K562 (cell line): Measurements from ENCODE around the gene ILF3. TPM values are rescaled to one million over a fixed set of nuclear protein-coding genes. Genes with fewer than 3 reads are reported as not detected.

Experiments used
- ATAC-seq: fragments of 200-7000 bp; cut with Tn5 transposase; 3 replicates; pipeline ENCODE4 v1.9.1; 2020; ENCODE audit warnings: moderate library complexity
- BruUV-seq: library from RNA; stranded (reverse); fragments of 400-500 nt; replicated peaks from 2 replicates; lab custom pipeline; 2021; lab: Mats Ljungman, UMichigan
- CTCF ChIA-PET: fragments of 300-600 bp; formaldehyde crosslinking; extraction: SDS; loops from one replicate; lab custom pipeline; 2021; ENCODE audit warnings: low intra/inter-chr PET ratio; lab: Yijun Ruan, JAX
- POLR2A ChIA-PET: fragments of 300-600, 350-650 bp; sonication (Branson Sonifier 250); formaldehyde crosslinking; extraction: SDS; loops from one replicate; lab custom pipeline; 2021; ENCODE audit warnings: antibody characterized with exemption, inconsistent platforms; lab: Yijun Ruan, JAX
- DNase-seq, 4 experiments: peaks; one replicate each; pipeline versions ENCODE4 v3.0.0 to v3.0.0-alpha.2; 2011 to 2018; ENCODE audit warnings: low spot score in 3 of 4, mixed read lengths in 3 of 4; ENCODE audit errors: extremely low read depth in 1 of 4
- FAIRE-seq: peaks from 2 replicates; lab custom pipeline; 2011; peaks lifted over from hg19 to GRCh38; lab: Jason Lieb, UNC
- H2AFZ ChIP-seq: 2 replicates; pipeline ENCODE4 v1.6.0; 2011; ENCODE audit warnings: low read depth, low read length, control low read depth, inconsistent platforms
- H3K27ac ChIP-seq: fragments of 200-600 bp; 3 replicates; pipeline ENCODE4 v1.8.0; 2011; ENCODE audit warnings: low read depth, mild to moderate bottlenecking, control low read depth, inconsistent platforms, low read length, moderate library complexity, mixed read lengths; ENCODE audit errors: extremely low read depth
- H3K27me3 ChIP-seq, 2 experiments: fragments of 300-600 bp in 1 of 2; 2 replicates in 1 of 2; 3 replicates in 1 of 2; pipeline versions ENCODE4 v1.6.0 to v1.8.0; 2011; ENCODE audit warnings: inconsistent platforms in 2 of 2, low read length in 2 of 2, mild to moderate bottlenecking in 1 of 2, mixed read lengths in 1 of 2, moderate library complexity in 1 of 2; ENCODE audit not compliant: control insufficient read depth in 2 of 2, insufficient read depth in 2 of 2
- H3K36me3 ChIP-seq: fragments of 300-600 bp; 3 replicates; pipeline ENCODE4 v1.8.0; 2011; ENCODE audit warnings: mild to moderate bottlenecking, low read length, inconsistent platforms; ENCODE audit not compliant: control insufficient read depth, insufficient read depth
- H3K4me1 ChIP-seq, 2 experiments: fragments of 200-600 bp in 1 of 2; replicated peaks in 1 of 2; 2 replicates in 1 of 2; 3 replicates in 1 of 2; pipeline versions ENCODE4 v1.5.1 to v1.8.0; 2011; ENCODE audit warnings: inconsistent platforms in 2 of 2, low read length in 2 of 2, mild to moderate bottlenecking in 1 of 2, mixed read lengths in 1 of 2, moderate library complexity in 1 of 2; ENCODE audit not compliant: control insufficient read depth in 2 of 2, insufficient read depth in 2 of 2
- H3K4me2 ChIP-seq: 2 replicates; pipeline ENCODE4 v1.6.1; 2011; ENCODE audit warnings: low read length, control low read depth, inconsistent platforms, mixed read lengths; ENCODE audit not compliant: insufficient read depth
- H3K4me3 ChIP-seq: fragments of 200-600 bp; sonication (generic), shearing (Covaris generic); 2 replicates; pipeline ENCODE4 v1.5.1; 2016; ENCODE audit warnings: control low read depth, inconsistent platforms
- H3K79me2 ChIP-seq: fragments of 200-600 bp; 3 replicates; pipeline ENCODE4 v1.8.0; 2011; ENCODE audit warnings: low read length, inconsistent platforms; ENCODE audit not compliant: control insufficient read depth, insufficient read depth
- H3K9ac ChIP-seq, 2 experiments: 2 replicates each; pipeline versions ENCODE4 v1.6.0 to v1.6.1; 2011; ENCODE audit warnings: low read depth in 2 of 2, low read length in 2 of 2, control low read depth in 1 of 2, inconsistent platforms in 1 of 2, mild to moderate bottlenecking in 1 of 2, mixed read lengths in 1 of 2; ENCODE audit not compliant: insufficient read depth in 1 of 2
- H3K9me1 ChIP-seq: one replicate; pipeline ENCODE4 v1.6.0; 2011; ENCODE audit warnings: inconsistent platforms, mild to moderate bottlenecking, low read length, moderate library complexity; ENCODE audit not compliant: control insufficient read depth, insufficient read depth
- H3K9me3 ChIP-seq: replicated peaks from 2 replicates; pipeline ENCODE4 v1.5.1; 2011; ENCODE audit warnings: low read depth, low read length, inconsistent platforms; ENCODE audit not compliant: control insufficient read depth, insufficient read depth
- H4K20me1 ChIP-seq: replicated peaks from 2 replicates; pipeline ENCODE4 v1.6.1; 2011; ENCODE audit warnings: low read length, inconsistent platforms, mixed read lengths; ENCODE audit not compliant: control insufficient read depth, insufficient read depth
- POLR2G ChIP-seq: fragments of 200-400 bp; formaldehyde crosslinking; IDR thresholded peaks from 2 replicates; pipeline ENCODE4 v1.6.1; 2017; ENCODE audit warnings: low read depth, mild to moderate bottlenecking, antibody characterized with exemption, low read length, moderate library complexity
- PRDM10 ChIP-seq: fragments of 450-650 bp; IDR thresholded peaks from 2 replicates; pipeline ENCODE4 v1.6.1; 2018; ENCODE audit not compliant: partially characterized antibody
- WGBS: fragments of 100-300 bp; shearing (Covaris generic); methylation state at CpG from one replicate; pipeline ENCODE4 v1.1.6; 2016; ENCODE audit warnings: low coverage, mixed read lengths; ENCODE audit not compliant: insufficient coverage; ENCODE audit errors: missing lambda C conversion rate; 5-methylcytosine and 5-hydroxymethylcytosine counted together
- in situ Hi-C: fragments of 300-500 bp; cut with MboI; formaldehyde crosslinking; loops from 4 replicates; pipeline ENCODE4 v1.15.0; 2018; ENCODE audit warnings: inconsistent platforms, mixed read lengths
- intact Hi-C: fragments of 100-400 bp; cut with micrococcal nuclease; formaldehyde crosslinking; loops from 2 replicates; pipeline ENCODE4 v1.14.2; 2022
- polyA plus RNA-seq, 8 experiments: library from polyadenylated mRNA; depleted of rRNA in 4 of 8; stranded (reverse) in 5 of 8; unstranded in 3 of 8; fragments of >200 nt; fragmentation: Nextera tagmentation in 2 of 8; fragmentation: Illumina TruSeq in 1 of 8; extraction: Ambion mirVana in 2 of 8; extraction: Trizol in 1 of 8; gene quantifications; 2 replicates each; pipeline versions ENCODE4 v1.2.1 to v1.2.3, GENCODE V29; 2011 to 2014; ENCODE audit warnings: inconsistent platforms in 1 of 8, missing spikeins in 1 of 8
- total RNA-seq, 7 experiments: library from RNA; depleted of rRNA in 6 of 7; stranded (reverse); fragments of >200 nt in 6 of 7; fragmentation: Illumina TruSeq in 2 of 7; extraction: Trizol in 2 of 7; gene quantifications; 2 replicates each; pipeline versions ENCODE4 v1.2.1 to v1.2.3, GENCODE V29; 2011 to 2021; ENCODE audit warnings: low replicate concordance in 1 of 7

ILF3 gene
- total and polyA plus RNA-seq, 9 of the 15 experiments (the other 6 are each of a cell fraction or from before 2014, with no cell fraction given): 26.0 to 453 (median 175) TPM

- POLR2A ChIA-PET: interaction anchor here (1.1 to 1.6 kb wide), 2 partner anchors 10 to 28 kb away, joined by 3 to 6 read pairs; no protein-coding TSS in a partner anchor
- H3K9ac ChIP-seq: peak overlapping the region in 1 of 2 experiments; percentile 15; a peak in 1 of 4 replicates
- H3K9me1 ChIP-seq: no peaks in the 10 kb centered on the region
- ATAC-seq (no peak), FAIRE-seq (no peak), DNase-seq (no peak)
- H3K9me3 ChIP-seq: no peaks in the 10 kb centered on the region
- intact Hi-C loops: no loop called here
- H3K27ac ChIP-seq: no peak overlapping the region
- H3K4me2 ChIP-seq: no peak overlapping the region
- TF ChIP-seq PRDM10 (no peak), POLR2G (0 out of 2 replicates have a peak, but pooled peaks have one; percentile 22)
- no peak overlapping the region for H2AFZ ChIP-seq
- H3K4me3 ChIP-seq: no peak overlapping the region
- in situ Hi-C loops: no loop called here
- H3K79me2 ChIP-seq: peaks cover 58% of the 10 kb centered on the region
- no peaks in the 10 kb centered on the region; a peak in 1 of 5 replicates for H3K4me1 ChIP-seq
- no peaks in the 10 kb centered on the region for H3K27me3 ChIP-seq
- 94% methylated on average over 13 of the region's 13 CpGs for WGBS
- H3K36me3 ChIP-seq: peaks cover 96% of the 10 kb centered on the region
- peaks cover 7% of the 10 kb centered on the region; the same call in 1 of the 2 replicates for H4K20me1 ChIP-seq
- CTCF ChIA-PET: no interaction called here
- BruUV-seq: no TSS peak
These were observed 23.6 kb downstream of the ILF3 start for GRCh38 chr19:10677751-10678150.
